HepG2 (cell line): ENCODE results near the gene NGEF. TPM values are rescaled to one million over a fixed set of nuclear protein-coding genes. Genes with fewer than 3 reads are reported as not detected.
A peak's percentile ranks its signal among the peaks of the same experiment; 100 is the strongest.

Experiments used
- ATAC-seq: fragments of 200-7000 bp; cut with Tn5 transposase; 3 replicates; pipeline ENCODE4 v1.9.1; 2020; ENCODE audit warnings: mild to moderate bottlenecking, moderate library complexity
- BruUV-seq: library from RNA; stranded (reverse); fragments of 400-500 nt; replicated peaks from 2 replicates; lab custom pipeline; 2021; lab: Mats Ljungman, UMichigan
- CTCF ChIA-PET: fragments of 300-600 bp; formaldehyde crosslinking; extraction: SDS; loops from one replicate; lab custom pipeline; 2021; ENCODE audit warnings: low total read pairs, inconsistent platforms, low intra/inter-chr PET ratio; lab: Yijun Ruan, JAX
- POLR2A ChIA-PET: fragments of 350-600 bp; sonication (Branson Sonifier 250); formaldehyde crosslinking; loops from one replicate; lab custom pipeline; 2020; ENCODE audit warnings: antibody characterized with exemption, inconsistent platforms; lab: Yijun Ruan, JAX
- DNase-seq: peaks from one replicate; pipeline ENCODE4 v3.0.0-alpha.2; 2015; ENCODE audit warnings: low spot score
- FAIRE-seq: peaks from 3 replicates; lab custom pipeline; 2011; peaks lifted over from hg19 to GRCh38; lab: Jason Lieb, UNC
- H2AFZ ChIP-seq: one replicate; pipeline ENCODE4 v1.6.1; 2011; ENCODE audit warnings: low read length, inconsistent platforms
- H3K27ac ChIP-seq: fragments of 300-600 bp; 3 replicates; pipeline ENCODE4 v1.8.0; 2011; ENCODE audit warnings: mixed run types, mild to moderate bottlenecking, mixed read lengths, low read length, inconsistent platforms; ENCODE audit not compliant: insufficient read depth; ENCODE audit errors: extremely low read length
- H3K27me3 ChIP-seq, 2 experiments: fragments of 200-600 bp in 1 of 2; 2 replicates in 1 of 2; 3 replicates in 1 of 2; pipeline versions ENCODE4 v1.6.0 to v1.8.0; 2011; ENCODE audit warnings: low read length in 2 of 2, mild to moderate bottlenecking in 2 of 2, moderate library complexity in 2 of 2, inconsistent platforms in 1 of 2; ENCODE audit not compliant: insufficient read depth in 2 of 2, control insufficient read depth in 1 of 2
- H3K36me3 ChIP-seq, 2 experiments: fragments of 200-600 bp in 1 of 2; replicated peaks in 1 of 2; 2 replicates in 1 of 2; 3 replicates in 1 of 2; pipeline versions ENCODE4 v1.5.1 to v1.8.0; 2011; ENCODE audit warnings: low read length in 2 of 2, inconsistent platforms in 1 of 2; ENCODE audit not compliant: insufficient read depth in 2 of 2, control insufficient read depth in 1 of 2
- H3K4me1 ChIP-seq: 2 replicates; pipeline ENCODE4 v1.5.1; 2012; ENCODE audit warnings: low read length, inconsistent platforms; ENCODE audit not compliant: insufficient read depth
- H3K4me2 ChIP-seq: 2 replicates; pipeline ENCODE4 v1.6.0; 2011; ENCODE audit warnings: low read depth, low read length, inconsistent platforms
- H3K4me3 ChIP-seq, 3 experiments: fragments of 200-600 bp in 1 of 3; sonication (generic), shearing (Covaris generic) in 1 of 3; replicated peaks in 1 of 3; 2 replicates each; pipeline ENCODE4 v1.5.1; 2011 to 2016; ENCODE audit warnings: low read length in 3 of 3, inconsistent platforms in 2 of 3, low read depth in 2 of 3, mild to moderate bottlenecking in 2 of 3, control low read depth in 1 of 3, mixed read lengths in 1 of 3; ENCODE audit not compliant: insufficient read depth in 1 of 3
- H3K79me2 ChIP-seq: one replicate; pipeline ENCODE4 v1.6.1; 2011; ENCODE audit warnings: low read length, inconsistent platforms; ENCODE audit not compliant: insufficient read depth
- H3K9ac ChIP-seq: 2 replicates; pipeline ENCODE4 v1.6.0; 2011; ENCODE audit warnings: mild to moderate bottlenecking, low read depth, low read length, inconsistent platforms; ENCODE audit not compliant: insufficient read depth
- H3K9me3 ChIP-seq: 2 replicates; pipeline ENCODE4 v1.5.1; 2012; ENCODE audit warnings: mild to moderate bottlenecking, low read length
- H4K20me1 ChIP-seq: 2 replicates; pipeline ENCODE4 v1.6.0; 2011; ENCODE audit warnings: inconsistent platforms, mild to moderate bottlenecking, low read length, moderate library complexity; ENCODE audit not compliant: insufficient read depth
- CCDC6 ChIP-seq: sonication (generic); formaldehyde crosslinking; IDR thresholded peaks from 2 replicates; pipeline ENCODE4 v1.8.1; 2022; ENCODE audit warnings: mild to moderate bottlenecking, missing genetic modification reagents, moderate library complexity
- EHMT2 ChIP-seq: fragments of 200-600 bp; sonication (generic); IDR thresholded peaks from 2 replicates; pipeline ENCODE4 v1.7.0; 2017; ENCODE audit warnings: antibody characterized with exemption, low read depth, low read length, borderline replicate concordance
- FLYWCH1 ChIP-seq: sonication (generic); formaldehyde crosslinking; IDR thresholded peaks from 2 replicates; pipeline ENCODE4 v1.8.1; 2023; ENCODE audit warnings: mild to moderate bottlenecking, missing genetic modification reagents
- HIVEP1 ChIP-seq: sonication (generic); formaldehyde crosslinking; IDR thresholded peaks from 2 replicates; pipeline ENCODE4 v1.4.0; 2020; ENCODE audit warnings: mild to moderate bottlenecking, missing genetic modification reagents
- HOMEZ ChIP-seq: IDR thresholded peaks from 2 replicates; pipeline ENCODE4 v1.6.1; 2016; ENCODE audit warnings: low read depth
- MTA1 ChIP-seq: sonication (generic); formaldehyde crosslinking; IDR thresholded peaks from 2 replicates; pipeline ENCODE4 v1.4.0; 2020; ENCODE audit warnings: missing genetic modification reagents, mild to moderate bottlenecking, borderline replicate concordance
- MXD4 ChIP-seq: IDR thresholded peaks from 2 replicates; pipeline ENCODE4 v1.6.1; 2016; ENCODE audit warnings: mild to moderate bottlenecking, missing biosample characterization, missing genetic modification reagents
- NCOR1 ChIP-seq: fragments of 200-600 bp; sonication (generic); IDR thresholded peaks from 2 replicates; pipeline ENCODE4 v1.7.0; 2017; ENCODE audit warnings: antibody characterized with exemption, low read length, borderline replicate concordance
- NR2F6 ChIP-seq, 2 experiments: IDR thresholded peaks; 2 replicates each; pipeline ENCODE4 v1.6.1; 2016; ENCODE audit warnings: antibody characterized with exemption in 1 of 2, mild to moderate bottlenecking in 1 of 2
- PATZ1 ChIP-seq: sonication (generic); formaldehyde crosslinking; IDR thresholded peaks from 2 replicates; pipeline ENCODE4 v1.4.0; 2020; ENCODE audit warnings: missing genetic modification reagents
- POLR2AphosphoS2 ChIP-seq: IDR thresholded peaks from 2 replicates; pipeline ENCODE4 v1.6.1; 2011; ENCODE audit warnings: low read depth, low read length, improper control_type of control experiment
- SNAPC2 ChIP-seq: sonication (generic); formaldehyde crosslinking; IDR thresholded peaks from 2 replicates; pipeline ENCODE4 v1.8.1; 2022; ENCODE audit warnings: mild to moderate bottlenecking, missing genetic modification reagents
- TARDBP ChIP-seq: sonication (generic); formaldehyde crosslinking; IDR thresholded peaks from 2 replicates; pipeline ENCODE4 v1.8.0; 2022; ENCODE audit warnings: mild to moderate bottlenecking, missing genetic modification reagents
- ZBTB1 ChIP-seq: sonication (generic); formaldehyde crosslinking; IDR thresholded peaks from 2 replicates; pipeline ENCODE4 v1.4.0; 2020; ENCODE audit warnings: missing genetic modification reagents, borderline replicate concordance
- ZBTB44 ChIP-seq: sonication (generic); formaldehyde crosslinking; IDR thresholded peaks from 2 replicates; pipeline ENCODE4 v1.4.0; 2020; ENCODE audit warnings: missing genetic modification reagents
- ZNF124 ChIP-seq: sonication (generic); formaldehyde crosslinking; IDR thresholded peaks from 2 replicates; pipeline ENCODE4 v1.4.0; 2020; ENCODE audit warnings: missing genetic modification reagents
- ZNF136 ChIP-seq: sonication (generic); formaldehyde crosslinking; IDR thresholded peaks from 2 replicates; pipeline ENCODE4 v1.8.1; 2022; ENCODE audit warnings: low read depth, mild to moderate bottlenecking, moderate library complexity, missing genetic modification reagents
- ZNF256 ChIP-seq: sonication (generic); formaldehyde crosslinking; conservative IDR thresholded peaks from 2 replicates; pipeline ENCODE4 v1.4.0; 2020; ENCODE audit warnings: missing genetic modification reagents
- ZNF383 ChIP-seq: sonication (generic); formaldehyde crosslinking; IDR thresholded peaks from 2 replicates; pipeline ENCODE4 v1.4.0; 2020; ENCODE audit warnings: missing genetic modification reagents, mild to moderate bottlenecking, borderline replicate concordance
- ZNF672 ChIP-seq: sonication (generic); formaldehyde crosslinking; IDR thresholded peaks from 2 replicates; pipeline ENCODE4 v1.8.1; 2022; ENCODE audit warnings: missing genetic modification reagents
- WGBS: methylation state at CpG from one replicate; pipeline ENCODE4 v1.1.6; 2017; ENCODE audit warnings: low lambda C conversion rate; 5-methylcytosine and 5-hydroxymethylcytosine counted together
- in situ Hi-C: cut with HindIII; loops from 2 replicates; pipeline ENCODE4 v1.10.0; 2017; ENCODE audit warnings: low pct_unique_long_range_greater_than_20kb; ENCODE audit not compliant: extremely low pct_ligation_motif_present
- intact Hi-C: fragments of 100-400 bp; cut with micrococcal nuclease; formaldehyde crosslinking; loops from one replicate; pipeline ENCODE4 v1.10.0; 2022; ENCODE audit not compliant: unreplicated experiment
- polyA plus RNA-seq, 8 experiments: library from polyadenylated mRNA; depleted of rRNA in 3 of 8; stranded (reverse) in 7 of 8; unstranded in 1 of 8; fragments of >200 nt; fragmentation: Illumina TruSeq in 4 of 8; extraction: Trizol in 4 of 8; gene quantifications; 2 replicates each; pipeline versions ENCODE4 v1.2.1 to v1.2.3, GENCODE V29; 2011 to 2016; ENCODE audit warnings: low read depth in 4 of 8, missing spikeins in 1 of 8, mixed read lengths in 1 of 8; ENCODE audit not compliant: insufficient read depth in 1 of 8
- total RNA-seq, 5 experiments: library from RNA; depleted of rRNA; stranded (reverse); fragments of >200 nt; fragmentation: Illumina TruSeq; extraction: Trizol; gene quantifications; 2 replicates each; pipeline ENCODE4 v1.2.3, GENCODE V29; 2016; ENCODE audit warnings: low read depth in 1 of 5

NGEF gene
- total and polyA plus RNA-seq, 2 of the 13 experiments (the other 11 are each of a cell fraction or from before 2014, with no cell fraction given) = 14.4 to 36.9 TPM

GRCh38 chr2:232873909-232874641 lies 139.0 kb downstream of the NGEF start:
- intact Hi-C loops = no loop called here
- no peak overlapping the region for H2AFZ ChIP-seq
- ATAC-seq = peak; percentile 6; the same call in 1 of the 3 replicates
- CTCF ChIA-PET = no interaction called here
- no peaks in the 10 kb centered on the region for H4K20me1 ChIP-seq
- peaks cover 0 to 19% of the 10 kb centered on the region in 2 experiments; a peak in 3 of 5 replicates for H3K36me3 ChIP-seq
- H3K4me3 ChIP-seq = peak overlapping the region in 1 of 3 experiments; percentile 20; a peak in 2 of 6 replicates
- H3K9ac ChIP-seq = peak overlapping the region; percentile 92
- no peaks in the 10 kb centered on the region for H3K9me3 ChIP-seq
- peaks cover 80% of the 10 kb centered on the region for H3K79me2 ChIP-seq
- POLR2A ChIA-PET = interaction anchor here (0.8 to 8.6 kb wide), 4 partner anchors 17 to 187 kb away, joined by 3 to 297 read pairs (median 6); partner anchors contain the start of genes INPP5D and NGEF
- H3K27ac ChIP-seq = peak overlapping the region; percentile 94
- WGBS = 38% methylated on average over 6 of the region's 6 CpGs
- H3K27me3 ChIP-seq = no peaks in the 10 kb centered on the region
- FAIRE-seq = peak; percentile 93
- H3K4me1 ChIP-seq = peaks cover 89% of the 10 kb centered on the region
- DNase-seq = peak; percentile 77
- BruUV-seq = TSS peak; percentile 49
- H3K4me2 ChIP-seq = peak overlapping the region; percentile 79
- in situ Hi-C loops = no loop called here
- TF ChIP-seq POLR2AphosphoS2 (no peak), HOMEZ (no peak), ZBTB44 (CRISPR knock-in tag) (no peak), CCDC6 (no peak), ZNF124 (no peak), NR2F6 (IDR thresholded peaks at IDR 0.05) (no peak), NR2F6 (CRISPR knock-in tag; IDR thresholded peaks at IDR 0.05) (0 out of 2 replicates have a peak, but pooled peaks have one; percentile 14), ZNF383 (CRISPR knock-in tag) (0 out of 2 replicates have a peak, but pooled peaks have one; percentile 39), MXD4 (CRISPR knock-in tag) (peak; percentile 19; the same call in 1 of the 2 replicates), ZNF256 (CRISPR knock-in tag) (no peak), SNAPC2 (CRISPR knock-in tag) (0 out of 2 replicates have a peak, but pooled peaks have one; percentile 47), TARDBP (CRISPR knock-in tag) (peak; percentile 72; the same call in 1 of the 2 replicates), EHMT2 (no peak), PATZ1 (CRISPR knock-in tag) (no peak), FLYWCH1 (CRISPR knock-in tag) (no peak), ZBTB1 (CRISPR knock-in tag) (no peak), NCOR1 (no peak), ZNF672 (no peak), HIVEP1 (0 out of 2 replicates have a peak, but pooled peaks have one; percentile 9), ZNF136 (CRISPR knock-in tag) (no peak), MTA1 (no peak)
